Epithelial cell of proximal tubule (primary cell): ENCODE results near the gene TRAF2. TPM values are rescaled to one million over a fixed set of nuclear protein-coding genes. Genes with fewer than 3 reads are reported as not detected.

ENCODE experiments used
- DNase-seq: peaks from one replicate; pipeline ENCODE4 v3.0.0-alpha.2; 2011; ENCODE audit warnings: low read depth
- H3K4me3 ChIP-seq: 2 replicates; pipeline ENCODE4 v1.5.1; 2011; ENCODE audit warnings: low read depth, mild to moderate bottlenecking, low read length
- CTCF ChIP-seq: conservative IDR thresholded peaks from 2 replicates; pipeline ENCODE4 v1.5.1; 2012; ENCODE audit warnings: low read depth, mild to moderate bottlenecking, low read length
- total RNA-seq: library from RNA; depleted of rRNA; stranded (reverse); fragments of >200 nt; gene quantifications from 2 replicates; pipeline ENCODE4 v1.2.3, GENCODE V29; 2015

The TRAF2 gene
- total RNA-seq, 1 donor from 2014 or later: 21.0 TPM

- no peak overlapping the region for H3K4me3 ChIP-seq
- no peak for TF ChIP-seq CTCF
These were observed 78.6 kb downstream of the TRAF2 start for GRCh38 chr9:136964833-136965422.

GRCh38 chr9:136965771-136966484, 79.6 kb downstream of the TRAF2 start:
- DNase-seq: no peak
- H3K4me3 ChIP-seq: no peak overlapping the region
- TF ChIP-seq CTCF: no peak

More at GRCh38 chr9:136964833-136965422, 78.6 kb downstream of the TRAF2 start:
- DNase-seq: no peak

- H3K4me3 ChIP-seq: no peak overlapping the region
- no peak for TF ChIP-seq CTCF
- no peak for DNase-seq
These were observed 82.2 kb downstream of the TRAF2 start for GRCh38 chr9:136968333-136969127.

- TF ChIP-seq CTCF: no peak
- no peak overlapping the region for H3K4me3 ChIP-seq
- DNase-seq: no peak
These were observed 82.8 kb downstream of the TRAF2 start for GRCh38 chr9:136969150-136969549.

- TF ChIP-seq CTCF: no peak
These were observed 83.5 kb downstream of the TRAF2 start for GRCh38 chr9:136969774-136970173.

GRCh38 chr9:136970361-136970760, 84.0 kb downstream of the TRAF2 start:
- no peak for DNase-seq
- H3K4me3 ChIP-seq: no peak overlapping the region

More at GRCh38 chr9:136969774-136970173, 83.5 kb downstream of the TRAF2 start:
- no peak overlapping the region for H3K4me3 ChIP-seq
- no peak for DNase-seq

More at GRCh38 chr9:136970361-136970760, 84.0 kb downstream of the TRAF2 start:
- no peak for TF ChIP-seq CTCF
